HepG2 (cell line): ENCODE measurements around the gene MTHFD1. TPM values are rescaled to one million over a fixed set of nuclear protein-coding genes. Genes with fewer than 3 reads are reported as not detected.

Source experiments
- FOXP4 ChIP-seq: sonication (generic); formaldehyde crosslinking; IDR thresholded peaks from 2 replicates; pipeline ENCODE4 v1.4.0; 2020; ENCODE audit warnings: missing genetic modification reagents
- HMGXB3 ChIP-seq: sonication (generic); formaldehyde crosslinking; IDR thresholded peaks from 2 replicates; pipeline ENCODE4 v1.4.0; 2020; ENCODE audit warnings: missing genetic modification reagents, borderline replicate concordance
- MAX ChIP-seq: IDR thresholded peaks from 2 replicates; pipeline ENCODE4 v1.6.1; 2012; ENCODE audit warnings: inconsistent platforms
- MEIS1 ChIP-seq: sonication (generic); formaldehyde crosslinking; IDR thresholded peaks from 2 replicates; pipeline ENCODE4 v1.9.0; 2021; ENCODE audit warnings: mild to moderate bottlenecking, missing genetic modification reagents, moderate library complexity, borderline replicate concordance
- MLX ChIP-seq: IDR thresholded peaks from 2 replicates; pipeline ENCODE4 v1.6.1; 2016
- MTA1 ChIP-seq: sonication (generic); formaldehyde crosslinking; IDR thresholded peaks from 2 replicates; pipeline ENCODE4 v1.4.0; 2020; ENCODE audit warnings: missing genetic modification reagents, mild to moderate bottlenecking, borderline replicate concordance
- SP2 ChIP-seq: sonication (generic); formaldehyde crosslinking; IDR thresholded peaks from 2 replicates; pipeline ENCODE4 v1.5.1; 2020; ENCODE audit warnings: mild to moderate bottlenecking, missing genetic modification reagents
- TAF15 ChIP-seq: fragments of 200-400 bp; formaldehyde crosslinking; IDR thresholded peaks from one replicate; pipeline ENCODE4 v1.6.1; 2018; ENCODE audit warnings: mild to moderate bottlenecking, low read depth, low read length; ENCODE audit not compliant: poor library complexity, severe bottlenecking
- TARDBP ChIP-seq: sonication (generic); formaldehyde crosslinking; IDR thresholded peaks from 2 replicates; pipeline ENCODE4 v1.8.0; 2022; ENCODE audit warnings: mild to moderate bottlenecking, missing genetic modification reagents
- TCF12 ChIP-seq, 2 experiments: fragments of 450-650 bp in 1 of 2; sonication (generic) in 1 of 2; formaldehyde crosslinking in 1 of 2; IDR thresholded peaks; 2 replicates each; pipeline versions ENCODE4 v1.6.1 to v1.8.0; 2017 to 2022; ENCODE audit warnings: antibody characterized with exemption in 1 of 2, mild to moderate bottlenecking in 1 of 2, missing genetic modification reagents in 1 of 2, moderate library complexity in 1 of 2
- ZFYVE20 ChIP-seq: sonication (generic); formaldehyde crosslinking; IDR thresholded peaks from 2 replicates; pipeline ENCODE4 v1.8.0; 2023; ENCODE audit warnings: low read depth, mild to moderate bottlenecking, moderate library complexity, missing genetic modification reagents, borderline replicate concordance
- ZNF263 ChIP-seq: sonication (generic); formaldehyde crosslinking; IDR thresholded peaks from 2 replicates; pipeline ENCODE4 v1.4.0; 2020; ENCODE audit warnings: missing genetic modification reagents
- ZNF343 ChIP-seq: sonication (generic); formaldehyde crosslinking; IDR thresholded peaks from 2 replicates; pipeline ENCODE4 v1.4.0; 2020; ENCODE audit warnings: mild to moderate bottlenecking, missing genetic modification reagents
- ZNF414 ChIP-seq: sonication (generic); formaldehyde crosslinking; IDR thresholded peaks from 2 replicates; pipeline ENCODE4 v1.5.0; 2020; ENCODE audit warnings: missing genetic modification reagents
- ZNF580 ChIP-seq: IDR thresholded peaks from 2 replicates; pipeline ENCODE4 v1.6.1; 2016; ENCODE audit warnings: low read depth, borderline replicate concordance
- ZNF710 ChIP-seq: sonication (generic); formaldehyde crosslinking; IDR thresholded peaks from 2 replicates; pipeline ENCODE4 v1.5.0; 2020; ENCODE audit warnings: mild to moderate bottlenecking, missing genetic modification reagents, borderline replicate concordance
- polyA plus RNA-seq, 8 experiments: library from polyadenylated mRNA; depleted of rRNA in 3 of 8; stranded (reverse) in 7 of 8; unstranded in 1 of 8; fragments of >200 nt; fragmentation: Illumina TruSeq in 4 of 8; extraction: Trizol in 4 of 8; gene quantifications; 2 replicates each; pipeline versions ENCODE4 v1.2.1 to v1.2.3, GENCODE V29; 2011 to 2016; ENCODE audit warnings: low read depth in 4 of 8, missing spikeins in 1 of 8, mixed read lengths in 1 of 8; ENCODE audit not compliant: insufficient read depth in 1 of 8
- total RNA-seq, 5 experiments: library from RNA; depleted of rRNA; stranded (reverse); fragments of >200 nt; fragmentation: Illumina TruSeq; extraction: Trizol; gene quantifications; 2 replicates each; pipeline ENCODE4 v1.2.3, GENCODE V29; 2016; ENCODE audit warnings: low read depth in 1 of 5

The MTHFD1 gene
- total and polyA plus RNA-seq, 2 of the 13 experiments (the other 11 are each of a cell fraction or from before 2014, with no cell fraction given) = 31.0 to 106 TPM

GRCh38 chr14:64503434-64504309, 115.5 kb downstream of the MTHFD1 start, which contains the start of gene ZBTB25 (continued):
- TF ChIP-seq MEIS1 (CRISPR knock-in tag) (no peak), MLX (peak; percentile 12; the same call in 1 of the 2 replicates), TCF12 (IDR thresholded peaks at IDR 0.05) (no peak), TCF12 (CRISPR knock-in tag; IDR thresholded peaks at IDR 0.05) (0 out of 2 replicates have a peak, but pooled peaks have one; percentile 10), ZNF710 (CRISPR knock-in tag) (0 out of 2 replicates have a peak, but pooled peaks have one; percentile 5), TAF15 (no peak), HMGXB3 (peak; percentile 23; the same call in 1 of the 2 replicates), ZNF414 (CRISPR knock-in tag) (peak; percentile 54; the same call in 1 of the 2 replicates), FOXP4 (CRISPR knock-in tag) (peak; percentile 32), MTA1 (peak; percentile 72; the same call in 1 of the 2 replicates), ZNF343 (CRISPR knock-in tag) (no peak), ZFYVE20 (CRISPR knock-in tag) (0 out of 2 replicates have a peak, but pooled peaks have one; percentile 39), TARDBP (peak; percentile 86; the same call in 1 of the 2 replicates), ZNF580 (CRISPR knock-in tag) (no peak), SP2 (peak; percentile 34), MAX (peak; percentile 93), ZNF263 (CRISPR knock-in tag) (no peak)
